ENCODE results near the gene HDAC9.

Gene HDAC9

GRCh38 chr7:18508443-18509427, 13.2 kb downstream of the HDAC9 start:
- no peak for TF ChIP-seq CTCF (IDR thresholded peaks at IDR 0.05; ENCODE audit: insufficient read depth, low read length, poor library complexity, severe bottlenecking)
- Histone ChIP-seq H3K27me3 (replicated peaks; ENCODE audit: control insufficient read depth, insufficient read depth, low read length) (no peaks in the 10 kb centered on the region), H3K4me3 (replicated peaks; ENCODE audit: low read depth, low read length) (peak overlapping the region; percentile 63), H3K36me3 (ENCODE audit: control insufficient read depth, insufficient read depth, low read length) (no peaks in the 10 kb centered on the region; the same call in 1 of the 2 replicates)
- no peak for DNase-seq (ENCODE audit: extremely low read depth, insufficient read length)

GRCh38 chr7:18509481-18509880, 13.9 kb downstream of the HDAC9 start:
- no peak for TF ChIP-seq CTCF (IDR thresholded peaks at IDR 0.05; ENCODE audit: insufficient read depth, low read length, poor library complexity, severe bottlenecking)
- H3K27me3 ChIP-seq (replicated peaks; ENCODE audit: control insufficient read depth, insufficient read depth, low read length) = no peaks in the 10 kb centered on the region
- no peaks in the 10 kb centered on the region; the same call in 1 of the 2 replicates for H3K36me3 ChIP-seq (ENCODE audit: control insufficient read depth, insufficient read depth, low read length)
- no peak for DNase-seq (ENCODE audit: extremely low read depth, insufficient read length)
- H3K4me3 ChIP-seq (replicated peaks; ENCODE audit: low read depth, low read length) = peak overlapping the region; percentile 63

- no peak for TF ChIP-seq CTCF (IDR thresholded peaks at IDR 0.05; ENCODE audit: insufficient read depth, low read length, poor library complexity, severe bottlenecking)
- Histone ChIP-seq H3K4me3 (replicated peaks; ENCODE audit: low read depth, low read length) (peak overlapping the region; percentile 63), H3K27me3 (replicated peaks; ENCODE audit: control insufficient read depth, insufficient read depth, low read length) (no peaks in the 10 kb centered on the region), H3K36me3 (ENCODE audit: control insufficient read depth, insufficient read depth, low read length) (no peaks in the 10 kb centered on the region; the same call in 1 of the 2 replicates)
- DNase-seq (ENCODE audit: extremely low read depth, insufficient read length) = no peak
Measured at GRCh38 chr7:18511351-18512140, 16.0 kb downstream of the HDAC9 start.

GRCh38 chr7:18513343-18513742, 17.8 kb downstream of the HDAC9 start:
- no peak for TF ChIP-seq CTCF (IDR thresholded peaks at IDR 0.05; ENCODE audit: insufficient read depth, low read length, poor library complexity, severe bottlenecking)
- no peak for DNase-seq (ENCODE audit: extremely low read depth, insufficient read length)
- Histone ChIP-seq H3K36me3 (ENCODE audit: control insufficient read depth, insufficient read depth, low read length) (no peaks in the 10 kb centered on the region; the same call in 1 of the 2 replicates), H3K27me3 (replicated peaks; ENCODE audit: control insufficient read depth, insufficient read depth, low read length) (no peaks in the 10 kb centered on the region), H3K4me3 (replicated peaks; ENCODE audit: low read depth, low read length) (no peak overlapping the region)

- no peak for DNase-seq (ENCODE audit: extremely low read depth, insufficient read length)
- H3K4me3 ChIP-seq (replicated peaks; ENCODE audit: low read depth, low read length) = no peak overlapping the region
- H3K36me3 ChIP-seq (ENCODE audit: control insufficient read depth, insufficient read depth, low read length) = no peaks in the 10 kb centered on the region; the same call in 1 of the 2 replicates
- no peak for TF ChIP-seq CTCF (IDR thresholded peaks at IDR 0.05; ENCODE audit: insufficient read depth, low read length, poor library complexity, severe bottlenecking)
- no peaks in the 10 kb centered on the region for H3K27me3 ChIP-seq (replicated peaks; ENCODE audit: control insufficient read depth, insufficient read depth, low read length)
Measured at GRCh38 chr7:18515067-18515466, 19.5 kb downstream of the HDAC9 start.
